K562 treated with DMSO at 1 percent for 4 hours (cell line): ENCODE data around the gene HMHB1. TPM values are rescaled to one million over a fixed set of nuclear protein-coding genes. Genes with fewer than 3 reads are reported as not detected.

Experiments used
- total RNA-seq: library from RNA; unstranded; fragments of 300-600 nt; gene quantifications from 2 replicates; pipeline ENCODE4 v1.2.3, GENCODE V29; 2022; ENCODE audit not compliant: insufficient read depth

The HMHB1 gene
- total RNA-seq = not detected in 2 replicates

DNA sequence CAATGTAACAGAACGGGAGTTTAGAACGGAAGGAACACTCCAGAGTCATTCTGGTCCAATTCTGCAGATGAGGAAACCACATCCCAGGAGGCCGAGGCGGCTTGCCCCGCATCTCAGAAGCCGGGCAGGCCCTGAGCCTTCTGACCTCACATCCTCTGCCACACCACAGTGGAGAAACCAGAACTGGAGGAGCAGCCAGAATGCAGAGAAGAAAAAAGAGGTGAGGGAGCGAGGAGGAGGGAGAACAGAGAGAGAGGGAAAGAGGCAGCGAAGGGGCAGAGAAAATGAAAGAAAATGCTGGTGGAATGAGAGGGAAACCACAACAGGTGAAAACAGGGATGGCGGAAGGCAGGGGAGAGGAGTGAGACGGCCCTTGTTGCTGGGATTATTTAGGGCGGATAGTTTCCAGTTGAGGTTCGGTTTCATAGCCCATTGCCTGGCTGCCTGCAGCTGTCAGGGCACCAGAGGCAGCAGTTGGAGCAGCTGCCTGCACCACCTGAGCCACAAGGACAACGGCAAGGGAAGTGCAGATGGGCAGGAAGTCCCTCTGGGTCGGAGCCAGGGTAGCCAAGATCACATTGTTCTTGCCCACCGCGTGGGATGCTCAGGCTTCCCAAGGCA is at the start of gene HMHB1:
TSS of gene HMHB1 (plus strand) at position 77 of the 621 bp plus-strand sequence.

